DMS53 treated with DMSO at 0.1 percent for 48 hours (cell line): Measurements from ENCODE around the gene MYO19.
"Not testable (repeated sequence)": the region's sequence is repeated elsewhere in the genome, so short reads cannot be mapped to it uniquely, and the experiment has no call there.

Experiments
- DNase-seq: peaks from one replicate; lab custom pipeline; 2025; ENCODE audit not compliant: unreplicated experiment; lab: John Stamatoyannopoulos, UW

Gene MYO19

DNA sequence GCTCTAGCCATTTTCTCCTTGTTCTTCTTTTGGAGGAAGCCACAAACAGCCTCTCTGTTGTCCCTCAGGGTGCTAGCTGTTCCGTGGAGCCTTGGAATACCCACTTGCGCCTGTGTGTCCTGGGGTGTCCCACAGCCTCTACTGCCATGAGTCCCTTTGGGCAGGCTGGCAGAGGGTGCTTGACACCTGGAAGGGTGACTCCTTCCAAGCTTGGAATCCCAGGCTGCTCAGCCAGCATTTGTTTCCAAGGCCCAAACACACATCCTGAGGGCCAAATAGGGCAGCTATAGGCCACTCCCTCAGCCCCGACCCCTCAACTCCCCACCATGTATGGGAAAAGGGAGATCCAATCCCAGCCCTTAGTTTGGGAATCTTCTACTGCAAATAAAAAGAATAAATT lies 33.3 kb downstream of the MYO19 start:
- no peak for DNase-seq

DNA sequence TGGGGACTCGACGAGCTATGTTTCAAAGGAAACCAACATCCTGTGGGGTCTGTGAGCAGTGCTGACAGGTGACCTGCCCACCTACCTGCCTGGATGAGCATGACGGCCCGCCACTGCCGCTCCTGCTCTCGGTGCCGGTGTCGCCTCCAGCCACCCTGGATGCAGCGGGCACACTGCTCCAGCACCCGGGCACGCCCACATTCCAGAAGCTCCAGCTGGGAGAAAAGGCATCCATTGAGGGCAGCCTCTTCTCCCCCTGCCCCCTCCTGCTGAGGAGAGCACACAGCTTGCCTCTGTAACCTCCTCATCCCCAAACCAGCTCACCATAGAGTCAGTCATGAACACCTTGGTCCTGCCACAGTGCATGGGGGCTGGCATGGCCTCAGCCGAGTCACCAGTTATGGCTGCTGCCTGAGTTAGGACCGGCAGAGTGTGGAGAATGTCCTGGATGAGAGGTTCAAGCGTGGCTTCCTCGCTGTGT lies 33.9 kb downstream of the MYO19 start:
- no peak for DNase-seq

DNA sequence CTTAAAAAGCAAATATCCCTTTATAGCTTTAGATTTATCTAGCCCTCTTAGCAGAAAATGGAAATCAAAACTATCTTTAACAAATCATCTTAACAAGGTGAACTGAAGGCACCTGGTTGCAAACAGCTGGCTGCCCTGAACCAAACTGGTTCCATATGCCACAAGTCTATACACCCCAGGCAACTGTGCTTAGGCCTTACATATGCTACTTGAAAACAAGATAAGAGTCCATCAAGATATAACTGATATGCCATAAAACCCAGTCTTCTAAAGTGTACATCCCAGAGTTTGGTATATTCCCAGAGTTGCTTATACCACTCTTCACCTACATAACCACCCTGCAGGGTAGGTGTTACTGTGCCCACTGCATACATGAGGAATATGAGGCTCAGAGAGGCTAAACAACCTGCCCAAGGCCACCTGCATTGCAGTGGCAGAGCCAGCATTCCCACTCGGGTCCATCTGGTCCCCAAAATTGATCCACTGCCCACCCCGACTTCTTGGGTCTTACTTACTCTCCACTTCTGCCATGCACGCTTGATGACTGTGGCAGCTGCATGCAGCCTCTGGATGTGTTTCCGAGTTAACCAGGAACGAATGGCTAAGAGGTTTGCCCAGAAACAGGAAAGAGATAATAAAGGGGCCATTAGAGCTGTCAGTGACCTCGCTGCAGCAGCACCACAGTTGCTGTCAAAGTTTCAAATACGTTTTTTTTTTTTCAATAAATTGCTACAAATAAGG lies 35.9 kb downstream of the MYO19 start:
- no peak for DNase-seq

DNA sequence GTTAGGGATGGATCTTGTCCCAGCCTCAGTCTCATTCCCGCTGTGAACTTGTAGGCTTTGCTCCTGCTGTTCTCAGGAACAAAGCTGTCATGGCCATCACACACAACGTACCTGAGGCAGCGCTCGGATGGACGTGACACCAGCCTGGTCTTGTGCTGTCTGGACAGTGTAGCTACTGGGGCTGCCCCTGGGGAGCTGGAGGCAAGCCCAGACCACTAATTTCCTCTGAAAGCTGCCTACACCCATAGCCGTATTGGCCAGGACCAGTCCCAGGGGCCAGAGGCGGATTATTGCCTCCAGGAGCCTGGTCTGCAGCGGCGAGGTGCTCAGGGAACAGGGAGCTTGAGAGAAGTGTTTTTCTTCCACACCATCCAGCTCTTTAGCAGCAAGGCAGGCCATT lies 36.5 kb downstream of the MYO19 start:
- DNase-seq, result no peak

GRCh38 chr17:36496018-36496789 lies 38.5 kb downstream of the MYO19 start:
- no peak for DNase-seq

GRCh38 chr17:36495076-36495578 lies 39.5 kb downstream of the MYO19 start:
- no peak for DNase-seq

DNA sequence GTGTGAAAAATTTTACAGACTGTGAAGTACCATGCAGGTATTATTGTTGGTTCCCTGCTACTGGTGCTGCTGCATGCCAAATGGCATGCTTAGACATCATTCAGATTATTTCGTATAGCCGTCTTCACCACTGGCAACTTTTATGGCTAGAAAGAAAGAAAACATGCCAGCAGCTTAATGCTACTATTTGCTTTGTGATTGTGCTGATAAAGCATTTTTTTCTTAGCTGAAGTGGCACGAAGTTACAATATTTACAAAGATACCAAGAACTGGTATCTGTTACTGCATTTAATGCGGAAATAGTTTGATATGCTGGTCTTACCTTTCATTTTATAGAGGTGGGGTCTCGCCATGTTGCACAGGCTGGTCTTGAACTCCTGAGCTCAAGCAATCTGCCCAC lies 40.0 kb downstream of the MYO19 start:
- no peak for DNase-seq

DNA sequence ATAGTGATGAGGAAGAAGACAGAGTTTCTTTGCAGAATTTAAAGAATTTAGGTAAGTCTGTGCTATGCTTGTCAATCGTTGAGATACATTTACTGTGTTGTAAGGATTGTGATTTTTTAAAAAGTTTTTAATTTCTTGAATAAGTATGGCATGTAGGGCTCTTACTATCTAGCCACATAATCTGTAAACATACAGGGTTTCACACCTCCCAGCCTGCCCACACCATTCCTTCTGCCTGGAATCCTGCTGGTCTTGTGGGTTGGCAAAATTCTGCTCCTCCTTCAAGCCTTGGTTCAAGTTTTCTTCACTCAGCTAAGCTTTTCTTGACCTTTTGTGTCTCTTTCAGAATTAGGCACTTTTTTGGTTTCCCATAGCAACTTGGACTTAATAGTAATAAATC lies 40.7 kb downstream of the MYO19 start:
- DNase-seq, result no peak

DNA sequence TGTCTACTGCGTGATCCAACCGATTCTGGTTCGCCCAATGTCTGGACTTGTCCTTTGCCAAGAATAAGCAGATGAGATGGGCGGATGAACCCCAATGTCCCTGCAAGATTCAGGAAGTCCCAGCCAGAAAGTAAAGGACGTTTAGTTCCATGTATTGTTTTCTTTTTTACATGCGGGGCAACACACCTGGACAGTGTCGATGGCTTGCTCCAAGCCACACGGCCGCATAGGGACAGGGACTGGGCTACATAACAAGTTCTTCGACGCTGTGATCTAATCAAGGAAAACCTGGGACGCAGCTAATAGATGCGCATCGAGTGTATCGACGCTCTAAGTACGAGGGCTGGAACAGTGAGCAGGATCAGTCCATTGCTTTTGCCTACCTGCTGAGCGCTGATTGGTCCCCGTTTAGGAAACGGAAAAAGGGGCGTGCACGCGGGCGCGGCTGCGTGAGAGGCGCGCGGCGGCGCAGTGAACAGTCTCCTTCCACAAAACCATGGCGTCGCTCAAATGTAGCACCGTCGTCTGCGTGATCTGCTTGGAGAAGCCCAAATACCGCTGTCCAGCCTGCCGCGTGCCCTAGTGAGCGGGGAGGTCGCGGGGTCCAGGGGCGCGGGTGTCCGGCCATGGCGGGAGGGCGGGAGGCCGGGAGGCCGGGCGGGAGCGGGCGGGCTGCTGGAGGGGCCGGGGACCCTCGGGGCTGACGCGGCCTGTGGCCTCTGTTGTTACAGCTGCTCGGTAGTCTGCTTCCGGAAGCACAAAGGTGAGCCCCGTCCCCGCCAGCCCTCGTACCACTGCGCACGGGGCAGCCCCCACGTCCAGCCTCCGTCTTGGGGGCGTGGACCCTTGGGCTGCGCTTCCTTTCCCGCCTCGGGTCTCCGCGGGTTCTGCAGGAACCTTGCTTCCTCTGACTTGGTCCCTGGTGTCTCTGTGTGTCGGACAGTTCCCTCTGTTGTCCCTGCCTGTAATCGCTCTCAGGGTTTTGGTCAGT lies 48.2 kb downstream of the MYO19 start, which contains the start of gene ZNHIT3:
Gene ZNHIT3 (plus strand): TSS at position 478 of the 991 bp plus-strand sequence. CDS start 19 bp downstream, at position 497.
- peak; percentile 82 for DNase-seq

- no peak for DNase-seq
Measured at GRCh38 chr17:36485805-36486203, 48.9 kb downstream of the MYO19 start.

GRCh38 chr17:36485027-36485426 lies 49.6 kb downstream of the MYO19 start:
- no peak for DNase-seq

DNA sequence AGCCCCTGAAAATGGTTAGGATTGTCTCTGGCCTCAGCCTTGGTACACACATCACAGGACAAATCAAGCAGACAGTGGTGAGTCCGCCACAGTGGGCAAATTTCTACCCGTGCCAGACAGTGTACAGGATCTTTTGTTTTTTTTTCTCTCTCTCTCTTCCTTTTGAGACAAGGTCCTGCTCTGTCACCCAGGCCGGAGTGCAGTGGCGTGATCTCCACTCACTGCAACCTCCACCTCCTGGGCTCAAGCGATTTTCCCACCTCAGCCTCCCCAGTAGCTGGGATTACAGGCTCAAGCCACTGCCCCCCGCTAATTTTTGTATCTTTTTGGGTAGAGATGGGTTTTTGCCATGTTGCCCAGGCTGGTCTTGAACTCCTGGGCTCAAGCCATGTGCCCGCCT lies 50.6 kb downstream of the MYO19 start:
- DNase-seq, result not testable (repeated sequence)

DNA sequence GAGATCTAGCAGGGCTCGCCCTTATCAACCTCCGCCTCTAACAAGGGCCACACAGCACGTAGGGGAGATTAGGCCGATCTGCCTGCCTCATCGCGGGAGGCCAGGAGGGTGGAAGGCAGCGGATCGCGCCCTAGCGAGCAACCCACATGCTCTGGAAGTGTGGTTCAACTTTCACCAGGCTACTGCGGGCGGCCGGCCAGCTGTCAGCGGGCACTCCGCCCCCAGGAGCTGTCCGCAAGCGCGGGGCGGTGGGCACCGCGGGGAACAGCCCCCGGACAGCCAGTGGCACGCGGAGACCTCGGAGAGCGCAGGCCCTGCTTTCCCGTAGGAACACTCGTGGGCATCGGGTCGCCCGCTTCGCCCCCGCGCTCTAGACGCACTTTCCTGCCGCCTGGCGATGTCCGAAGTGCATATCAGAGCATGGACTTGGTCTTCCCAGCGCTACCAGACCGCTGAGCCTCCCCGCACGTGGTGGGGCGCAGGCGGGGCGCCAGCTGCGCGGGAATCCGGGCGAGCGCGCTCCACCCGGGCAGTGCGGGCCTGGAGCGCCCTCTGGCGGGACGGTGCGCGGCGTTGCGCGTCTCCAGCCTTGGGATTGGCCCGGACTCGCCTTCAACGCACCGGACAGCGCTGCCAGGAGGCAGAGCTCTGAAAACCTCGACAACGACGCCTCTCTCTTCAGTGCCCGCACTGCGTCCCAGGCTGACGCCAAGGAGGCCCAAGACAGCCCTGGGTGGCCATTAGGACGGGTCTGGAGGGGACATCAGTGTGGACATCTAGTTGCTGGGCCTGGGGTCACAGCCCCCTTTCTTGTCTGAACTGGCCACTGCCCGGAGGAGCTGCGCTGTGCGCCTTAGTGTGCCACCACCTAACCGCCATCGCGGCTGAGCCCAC lies 51.8 kb downstream of the MYO19 start:
- DNase-seq, result peak; percentile 54

DNA sequence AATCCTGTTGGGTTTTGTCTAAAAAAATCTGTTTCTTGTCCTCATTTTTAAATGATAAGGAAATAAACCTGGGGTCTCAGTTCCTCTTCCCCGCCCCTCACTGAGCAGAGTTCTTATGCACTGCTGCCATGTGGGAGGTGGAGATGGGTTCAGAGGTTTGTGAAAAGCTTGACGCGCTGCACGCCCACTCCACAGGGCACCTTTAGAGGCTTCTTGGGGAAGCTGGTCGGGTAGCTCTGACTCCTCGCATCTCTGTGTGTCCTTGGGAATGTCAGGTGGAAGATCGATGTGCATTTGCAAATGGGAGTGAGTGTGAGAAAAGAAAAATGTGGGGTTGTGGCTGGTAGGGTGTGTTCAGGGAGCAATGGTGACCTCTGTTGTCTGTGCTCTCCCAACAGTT lies 52.8 kb downstream of the MYO19 start:
- DNase-seq, result no peak

DNA sequence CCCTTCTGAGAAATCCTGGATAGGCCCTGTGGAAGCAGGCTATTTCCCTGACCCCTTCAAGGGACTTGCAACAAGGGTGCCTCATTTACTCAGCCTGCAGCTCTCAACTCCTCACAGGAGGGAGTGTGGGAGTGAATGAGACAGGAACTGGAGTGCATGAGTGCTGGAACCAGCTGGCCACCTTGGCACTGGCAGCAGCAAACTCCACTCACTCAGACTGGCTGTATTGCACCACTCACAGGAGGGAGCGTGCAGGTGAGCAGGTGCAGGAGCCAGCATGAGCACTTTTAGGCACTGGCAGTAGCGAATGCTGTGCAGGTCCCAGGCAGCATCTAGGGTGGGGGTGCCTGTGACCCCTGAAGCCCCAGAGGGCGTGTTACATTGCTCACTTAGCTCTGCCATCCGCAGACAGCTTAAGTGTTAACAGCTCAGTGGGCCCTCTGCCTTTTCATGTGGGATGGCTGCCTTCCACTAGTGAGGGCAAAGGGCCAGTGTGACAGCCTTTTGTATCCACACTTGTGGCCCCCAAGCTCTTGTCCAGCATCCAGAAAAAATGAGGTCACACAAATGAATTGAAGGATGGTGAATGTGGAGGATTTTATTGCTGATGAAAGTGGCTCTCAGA lies 59.2 kb downstream of the MYO19 start:
- DNase-seq, result peak; percentile 14

DNA sequence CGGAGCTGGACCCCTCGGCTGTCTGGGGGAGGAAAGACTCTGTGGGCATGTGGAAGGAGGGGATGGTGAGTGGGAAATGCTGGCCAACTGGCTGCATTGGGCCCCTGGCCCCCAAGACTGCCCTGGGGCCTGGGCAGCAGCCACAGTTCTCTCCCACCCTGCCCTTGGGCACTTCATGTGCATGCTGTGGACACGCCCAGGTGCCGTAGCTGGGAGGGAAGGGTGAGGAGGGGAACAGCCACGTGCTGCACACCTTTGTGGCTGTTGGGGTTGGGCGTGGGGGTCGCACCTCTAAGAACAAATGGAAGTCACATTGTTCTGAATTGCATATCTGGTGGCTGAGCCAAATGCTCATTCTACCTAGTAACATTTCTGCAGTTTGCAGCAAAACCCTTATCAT lies 60.1 kb downstream of the MYO19 start:
- DNase-seq, result no peak

DNA sequence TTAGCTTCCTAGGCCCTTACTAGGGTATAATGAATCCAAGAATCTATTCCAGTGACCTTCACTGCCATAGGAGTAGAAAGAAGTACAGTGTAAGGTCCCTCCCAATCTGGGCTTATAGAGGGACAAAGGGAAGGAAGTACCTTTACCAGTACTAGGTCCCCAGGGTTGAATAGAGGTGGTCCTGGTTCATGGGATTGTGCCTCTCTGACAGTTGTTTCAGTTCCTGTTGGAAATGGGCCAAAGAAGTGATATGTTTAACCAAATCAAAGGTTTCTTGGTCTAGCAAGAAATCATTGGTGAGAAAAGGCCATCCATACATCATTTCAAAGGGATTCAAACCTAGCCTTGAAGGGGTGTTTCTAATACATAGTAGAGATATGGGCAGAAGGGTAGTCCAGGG lies 64.2 kb downstream of the MYO19 start:
- no peak for DNase-seq

DNA sequence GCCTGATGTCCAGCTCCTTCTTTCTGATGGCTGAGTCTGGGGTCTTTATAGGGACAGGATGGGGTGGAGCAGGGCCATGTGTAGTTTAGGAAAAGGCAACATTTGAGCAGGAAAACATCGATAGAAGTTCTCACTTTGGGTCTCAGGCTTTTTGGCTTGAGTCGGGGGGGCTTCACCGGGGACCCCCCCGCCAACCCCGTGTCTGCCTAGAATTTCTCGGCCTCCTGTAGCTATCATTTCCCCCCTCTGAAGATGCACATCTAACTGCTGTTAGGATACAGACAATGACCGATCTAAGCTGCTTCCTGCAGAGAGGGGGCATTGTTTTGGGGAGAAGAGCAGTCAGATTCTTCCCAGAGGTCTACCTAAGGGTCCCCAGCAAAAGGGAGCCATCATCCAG lies 64.9 kb downstream of the MYO19 start:
- no peak for DNase-seq

DNA sequence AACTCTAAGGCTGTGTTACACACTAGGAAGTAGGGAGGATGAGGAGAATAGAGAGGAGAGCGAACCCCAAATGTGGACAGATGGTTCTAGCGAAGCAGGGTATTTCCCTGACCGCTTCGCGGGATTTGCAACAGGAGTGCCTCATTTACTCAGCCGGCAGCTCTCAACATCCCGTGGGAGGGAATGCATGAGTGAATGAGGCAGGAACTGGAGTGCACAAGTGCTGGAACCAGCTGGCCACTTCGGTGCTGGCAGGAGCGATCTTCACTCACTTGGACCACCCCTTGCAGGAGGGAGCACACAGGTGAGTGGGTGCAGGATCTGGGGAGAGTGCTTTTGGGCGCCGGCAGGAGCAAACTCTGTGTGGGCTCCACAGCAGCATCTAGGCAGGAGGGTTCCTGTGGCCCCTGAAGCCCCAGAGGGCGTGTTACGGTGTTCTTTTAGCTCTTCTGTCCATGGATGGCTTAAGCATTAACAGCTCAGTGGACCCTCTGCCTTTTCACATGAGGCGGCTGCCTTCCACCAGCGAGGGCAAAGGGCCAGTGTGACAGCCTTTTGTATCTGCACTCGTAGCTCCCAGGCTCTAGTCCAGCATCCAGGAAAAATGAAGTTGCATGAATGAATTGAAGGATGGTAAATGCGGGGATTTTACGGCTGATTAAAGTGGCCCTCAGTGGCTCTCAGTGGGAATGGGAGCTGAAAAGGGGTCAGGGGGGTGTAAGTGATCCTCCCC lies 65.6 kb downstream of the MYO19 start:
- DNase-seq, result peak; percentile 31
